Fibroblast of mammary gland (primary cell): ENCODE measurements around the gene DNAAF5.
A peak's percentile ranks its signal among the peaks of the same experiment; 100 is the strongest.

ENCODE experiments used
- DNase-seq: peaks from one replicate; pipeline ENCODE4 v3.0.0-alpha.2; 2010; ENCODE audit warnings: low read depth
- H3K4me3 ChIP-seq: 2 replicates; pipeline ENCODE4 v1.5.1; 2011; ENCODE audit warnings: low read depth, mild to moderate bottlenecking, low read length, moderate library complexity; ENCODE audit not compliant: control insufficient read depth
- TF ChIP-seq, protein P1 (sequence below): conservative IDR thresholded peaks from 2 replicates; pipeline ENCODE4 v1.5.1; 2011; ENCODE audit warnings: low read depth, low read length, inconsistent platforms; ENCODE audit not compliant: control insufficient read depth, insufficient read depth

The DNAAF5 gene

GRCh38 chr7:772392-772791 lies 45.9 kb downstream of the DNAAF5 start:
- DNase-seq = no peak
- no peak overlapping the region for H3K4me3 ChIP-seq
- TF ChIP-seq, protein P1, sequence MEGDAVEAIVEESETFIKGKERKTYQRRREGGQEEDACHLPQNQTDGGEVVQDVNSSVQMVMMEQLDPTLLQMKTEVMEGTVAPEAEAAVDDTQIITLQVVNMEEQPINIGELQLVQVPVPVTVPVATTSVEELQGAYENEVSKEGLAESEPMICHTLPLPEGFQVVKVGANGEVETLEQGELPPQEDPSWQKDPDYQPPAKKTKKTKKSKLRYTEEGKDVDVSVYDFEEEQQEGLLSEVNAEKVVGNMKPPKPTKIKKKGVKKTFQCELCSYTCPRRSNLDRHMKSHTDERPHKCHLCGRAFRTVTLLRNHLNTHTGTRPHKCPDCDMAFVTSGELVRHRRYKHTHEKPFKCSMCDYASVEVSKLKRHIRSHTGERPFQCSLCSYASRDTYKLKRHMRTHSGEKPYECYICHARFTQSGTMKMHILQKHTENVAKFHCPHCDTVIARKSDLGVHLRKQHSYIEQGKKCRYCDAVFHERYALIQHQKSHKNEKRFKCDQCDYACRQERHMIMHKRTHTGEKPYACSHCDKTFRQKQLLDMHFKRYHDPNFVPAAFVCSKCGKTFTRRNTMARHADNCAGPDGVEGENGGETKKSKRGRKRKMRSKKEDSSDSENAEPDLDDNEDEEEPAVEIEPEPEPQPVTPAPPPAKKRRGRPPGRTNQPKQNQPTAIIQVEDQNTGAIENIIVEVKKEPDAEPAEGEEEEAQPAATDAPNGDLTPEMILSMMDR = no peak

DNA sequence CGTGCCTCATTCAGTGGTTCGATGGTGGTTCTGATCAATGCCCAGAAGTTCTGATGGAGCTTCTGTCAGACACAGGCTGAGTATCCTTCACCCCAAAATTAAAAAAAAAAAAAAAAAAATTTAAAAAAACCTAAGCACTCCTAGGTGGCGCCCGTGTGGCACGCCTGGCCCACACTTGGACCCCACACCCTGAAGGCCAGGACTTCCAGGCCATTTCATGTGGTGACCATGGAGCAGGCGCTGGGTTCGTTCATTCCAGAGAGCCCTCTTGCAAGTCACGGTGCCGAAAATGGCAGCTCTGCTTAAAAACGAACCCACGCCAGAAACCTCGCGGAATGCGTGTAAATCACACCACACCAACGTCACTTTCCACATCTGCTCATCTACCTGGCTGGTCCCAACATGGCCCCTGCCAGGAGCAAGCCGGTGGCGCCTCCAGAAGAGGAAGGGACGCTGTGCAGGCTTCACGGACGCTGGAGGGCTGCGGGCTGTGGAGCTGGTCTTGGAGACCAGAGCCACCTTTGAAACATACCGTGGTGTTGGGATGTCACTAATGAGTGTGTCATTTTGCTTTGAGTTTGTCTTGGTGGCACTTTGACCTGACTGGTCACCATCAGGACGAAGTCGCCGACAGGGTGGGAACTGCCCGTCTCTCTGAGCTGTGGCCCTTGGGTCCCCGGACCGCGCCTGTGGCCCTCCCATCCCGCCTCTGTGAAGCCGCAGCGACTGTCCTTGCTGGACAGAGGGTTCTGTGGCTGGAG lies 46.5 kb downstream of the DNAAF5 start:
- DNase-seq = no peak
- no peak overlapping the region for H3K4me3 ChIP-seq
- TF ChIP-seq, protein P1 = no peak

- TF ChIP-seq, protein P1 = no peak
Observed at GRCh38 chr7:773622-773915, 47.1 kb downstream of the DNAAF5 start.

DNA sequence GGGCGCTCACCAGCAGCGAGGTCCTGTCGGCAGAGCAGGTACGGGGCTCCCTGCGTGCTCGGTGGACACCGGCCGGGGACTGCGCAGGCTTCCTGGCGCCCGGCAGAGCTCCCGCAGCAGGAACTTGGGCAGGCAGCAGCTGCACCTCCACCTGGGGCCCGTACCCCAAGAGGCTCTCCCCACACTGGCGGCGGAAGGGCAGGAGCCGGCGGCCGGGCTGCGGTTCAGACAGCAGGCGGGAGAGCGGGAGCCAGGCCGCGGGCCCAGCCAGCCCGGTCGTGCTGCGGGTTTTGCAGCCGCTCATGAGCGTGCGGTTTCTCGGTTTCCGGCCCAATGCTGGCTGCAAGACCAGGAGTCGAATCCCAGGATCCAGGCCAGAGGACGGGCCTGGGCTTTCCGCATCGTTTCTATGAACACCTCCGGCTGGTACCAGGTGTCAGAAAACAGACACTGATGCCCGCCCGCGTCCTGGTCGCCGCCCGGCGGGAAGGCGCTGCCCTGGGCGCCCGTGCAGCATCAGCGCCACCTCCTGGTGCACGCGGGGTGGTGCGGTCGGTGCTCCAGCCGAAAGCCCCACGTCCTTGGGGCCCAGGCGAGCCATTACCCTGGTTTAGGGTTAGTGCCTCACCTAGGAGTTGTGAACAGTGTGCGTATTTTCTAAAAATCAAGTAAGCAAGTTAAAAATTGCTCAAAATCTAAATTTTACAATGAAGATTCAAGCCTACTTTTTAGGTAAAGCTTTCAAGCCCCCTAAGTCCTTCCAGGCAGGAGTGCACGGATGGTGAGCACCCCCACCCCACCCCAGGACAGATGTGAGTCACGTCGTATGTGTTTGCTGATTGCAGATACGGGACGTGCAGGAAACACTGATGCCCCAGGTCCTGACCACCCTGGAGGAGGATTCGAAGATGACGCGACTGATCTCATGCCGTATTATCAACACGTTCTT lies 47.9 kb downstream of the DNAAF5 start:
- TF ChIP-seq, protein P1 = peak; percentile 63
- peak; percentile 39 for DNase-seq
- H3K4me3 ChIP-seq = no peak overlapping the region

More at GRCh38 chr7:773622-773915, 47.1 kb downstream of the DNAAF5 start:
- H3K4me3 ChIP-seq = no peak overlapping the region
- DNase-seq = no peak

GRCh38 chr7:776381-776780 lies 49.9 kb downstream of the DNAAF5 start:
- TF ChIP-seq, protein P1 = no peak
- DNase-seq = no peak
- H3K4me3 ChIP-seq = no peak overlapping the region

- peak; percentile 11 for DNase-seq
- TF ChIP-seq, protein P1 = no peak
Observed at GRCh38 chr7:776992-777727, 50.7 kb downstream of the DNAAF5 start.

More at GRCh38 chr7:776992-777727, 50.7 kb downstream of the DNAAF5 start:
- no peak overlapping the region for H3K4me3 ChIP-seq
